GM12891 (cell line): ENCODE results near the gene HMGB3.
"Not testable (repeated sequence)": the region's sequence is repeated elsewhere in the genome, so short reads cannot be mapped to it uniquely, and the experiment has no call there.

Source experiments
- DNase-seq: peaks from one replicate; pipeline ENCODE4 v3.0.0; 2011; ENCODE audit warnings: low spot score; ENCODE audit not compliant: insufficient read length
- FAIRE-seq: peaks from 2 replicates; lab custom pipeline; 2011; peaks lifted over from hg19 to GRCh38; lab: Jason Lieb, UNC
- PAX5 ChIP-seq: IDR thresholded peaks from 2 replicates; pipeline ENCODE4 v1.6.1; 2011; ENCODE audit warnings: low read length, moderate library complexity, mild to moderate bottlenecking; ENCODE audit not compliant: insufficient read depth, severe bottlenecking
- POLR2A ChIP-seq: IDR thresholded peaks from 2 replicates; pipeline ENCODE4 v1.6.1; 2011; ENCODE audit warnings: low read depth, low read length, control low read depth
- POLR2AphosphoS5 ChIP-seq: IDR thresholded peaks from 2 replicates; pipeline ENCODE4 v1.6.1; 2011; ENCODE audit warnings: low read depth, low read length, control low read depth
- POU2F2 ChIP-seq: IDR thresholded peaks from 2 replicates; pipeline ENCODE4 v1.6.1; 2011; ENCODE audit warnings: low read depth, mild to moderate bottlenecking, control low read depth, low read length, moderate library complexity
- SPI1 ChIP-seq: IDR thresholded peaks from 2 replicates; pipeline ENCODE4 v1.6.1; 2011; ENCODE audit warnings: low read depth, low read length, control low read depth
- TAF1 ChIP-seq: IDR thresholded peaks from 2 replicates; pipeline ENCODE4 v1.6.1; 2011; ENCODE audit warnings: low read depth, low read length, control low read depth

HMGB3 gene

GRCh38 chrX:150954951-150955350 is 28.2 kb upstream of the HMGB3 start:
- DNase-seq (no peak), FAIRE-seq (no peak)
- TF ChIP-seq POLR2AphosphoS5 (no peak), TAF1 (no peak), SPI1 (no peak), POU2F2 (no peak), POLR2A (no peak), PAX5 (no peak)

GRCh38 chrX:150955590-150955989 is 27.5 kb upstream of the HMGB3 start:
- no peak for FAIRE-seq
- TF ChIP-seq POLR2AphosphoS5: no peak
- TF ChIP-seq PAX5: no peak
- TF ChIP-seq SPI1: no peak
- no peak for TF ChIP-seq POU2F2
- no peak for DNase-seq

- no peak for FAIRE-seq
- DNase-seq: no peak
- no peak for TF ChIP-seq POU2F2
Observed at GRCh38 chrX:150958177-150958576, 25.0 kb upstream of the HMGB3 start.

GRCh38 chrX:150959557-150959956 is 23.6 kb upstream of the HMGB3 start:
- no peak for FAIRE-seq
- DNase-seq: no peak
- TF ChIP-seq TAF1 (no peak), POLR2A (no peak), PAX5 (no peak), POLR2AphosphoS5 (no peak)

GRCh38 chrX:150961631-150962030 is 21.5 kb upstream of the HMGB3 start:
- DNase-seq: no peak

GRCh38 chrX:150964416-150964815 is 18.7 kb upstream of the HMGB3 start:
- not testable (repeated sequence) for DNase-seq, FAIRE-seq

More at GRCh38 chrX:150961631-150962030, 21.5 kb upstream of the HMGB3 start:
- TF ChIP-seq POU2F2: no peak
- TF ChIP-seq SPI1: no peak
- FAIRE-seq: no peak

GRCh38 chrX:150966235-150966634 is 16.9 kb upstream of the HMGB3 start:
- TF ChIP-seq POU2F2 (no peak), TAF1 (no peak), SPI1 (no peak)
- FAIRE-seq: no peak

GRCh38 chrX:150966742-150967141 is 16.4 kb upstream of the HMGB3 start:
- FAIRE-seq: no peak
- TF ChIP-seq TAF1: no peak
- TF ChIP-seq SPI1: no peak
- TF ChIP-seq POLR2A: no peak
- no peak for TF ChIP-seq PAX5
- TF ChIP-seq POLR2AphosphoS5: no peak
- no peak for TF ChIP-seq POU2F2
- no peak for DNase-seq

More at GRCh38 chrX:150966235-150966634, 16.9 kb upstream of the HMGB3 start:
- no peak for DNase-seq

- TF ChIP-seq POLR2AphosphoS5 (no peak), TAF1 (no peak), POLR2A (no peak), SPI1 (no peak), PAX5 (no peak), POU2F2 (no peak)
- FAIRE-seq: no peak
- DNase-seq: no peak
Observed at GRCh38 chrX:150967786-150968185, 15.3 kb upstream of the HMGB3 start.

GRCh38 chrX:150968862-150969720 is 14.0 kb upstream of the HMGB3 start:
- TF ChIP-seq TAF1 (no peak), POLR2A (no peak), SPI1 (no peak), PAX5 (no peak), POLR2AphosphoS5 (no peak), POU2F2 (no peak)
- DNase-seq (no peak), FAIRE-seq (no peak)

- no peak for DNase-seq
- no peak for FAIRE-seq
- TF ChIP-seq POLR2A (no peak), POU2F2 (no peak), SPI1 (no peak), TAF1 (no peak), PAX5 (no peak), POLR2AphosphoS5 (no peak)
Observed at GRCh38 chrX:150972450-150972849, 10.7 kb upstream of the HMGB3 start.
